ENCODE data around the gene HSPB6.

The HSPB6 gene

GRCh38 chr19:35744430-35745327 lies 12.2 kb downstream of the HSPB6 start:
- DNase-seq = peak; percentile 94

GRCh38 chr19:35743640-35744429 lies 13.0 kb downstream of the HSPB6 start:
- no peak for DNase-seq

- DNase-seq = peak; percentile 75
These were observed 14.6 kb downstream of the HSPB6 start, which contains the start of gene IGFLR1 for GRCh38 chr19:35742121-35742724. IGFLR1 (minus strand) TSS chr19:35742452; CDS start chr19:35741180, 1,272 bp downstream.

GRCh38 chr19:35741203-35741515 lies 15.7 kb downstream of the HSPB6 start:
- DNase-seq = no peak

- DNase-seq = peak; percentile 91
These were observed 16.2 kb downstream of the HSPB6 start for GRCh38 chr19:35740423-35741202.

GRCh38 chr19:35740108-35740422 lies 16.8 kb downstream of the HSPB6 start:
- no peak for DNase-seq

- no peak for DNase-seq
These were observed 17.3 kb downstream of the HSPB6 start for GRCh38 chr19:35739275-35740107.

GRCh38 chr19:35738887-35739229 lies 18.0 kb downstream of the HSPB6 start:
- no peak for DNase-seq

- no peak for DNase-seq
These were observed 18.6 kb downstream of the HSPB6 start for GRCh38 chr19:35738021-35738886.

- DNase-seq = no peak
These were observed 19.6 kb downstream of the HSPB6 start for GRCh38 chr19:35736913-35737886.

GRCh38 chr19:35734889-35735288 lies 21.9 kb downstream of the HSPB6 start:
- no peak for DNase-seq

- DNase-seq = no peak
These were observed 22.6 kb downstream of the HSPB6 start for GRCh38 chr19:35734273-35734672.

GRCh38 chr19:35733180-35734125 lies 23.4 kb downstream of the HSPB6 start:
- no peak for DNase-seq

- DNase-seq = no peak
These were observed 24.2 kb downstream of the HSPB6 start for GRCh38 chr19:35732540-35733179.

GRCh38 chr19:35731779-35732405 lies 24.9 kb downstream of the HSPB6 start:
- DNase-seq = no peak

- DNase-seq = no peak
These were observed 25.5 kb downstream of the HSPB6 start for GRCh38 chr19:35731353-35731752.

GRCh38 chr19:35730326-35730725 lies 26.5 kb downstream of the HSPB6 start:
- no peak for DNase-seq

- no peak for DNase-seq
These were observed 27.1 kb downstream of the HSPB6 start for GRCh38 chr19:35729763-35730162.

All from central memory CD4-positive, alpha-beta T cell (primary cell).